ENCODE measurements around the gene TFF1. TPM values are rescaled to one million over a fixed set of nuclear protein-coding genes. Genes with fewer than 3 reads are reported as not detected.

Gene TFF1
- total and polyA plus RNA-seq, 12 donors = not detected

- intact Hi-C loops (cut with DNase I) = no loop called here
- DNase-seq = no peak
- 93 to 96% methylated on average over 6 of the region's 6 CpGs for WGBS, 2 donors
Observed at GRCh38 chr21:42387843-42388340, 21.6 kb upstream of the TFF1 start.

GRCh38 chr21:42387164-42387563 lies 20.8 kb upstream of the TFF1 start:
- intact Hi-C loops (cut with DNase I) = no loop called here
- Histone ChIP-seq H3K9me3 (peaks cover 0 to 7% (median 0%) of the 10 kb centered on the region in 11 donors), H3K4me1 (peaks cover 0 to 7% (median 0%) of the 10 kb centered on the region in 9 donors), H3K27me3 (peaks cover 0 to 18% (median 0%) of the 10 kb centered on the region in 7 donors), H3K27ac (no peak overlapping the region), H3K4me3 (no peak overlapping the region), H3K36me3 (no peaks in the 10 kb centered on the region)
- TF ChIP-seq CTCF (IDR thresholded peaks at IDR 0.05) = no peak
- DNase-seq (no peak), ATAC-seq (no peak)
- 67 to 79% methylated on average over 3 of the region's 3 CpGs for WGBS, 2 donors

More at GRCh38 chr21:42387843-42388340, 21.6 kb upstream of the TFF1 start:
- Histone ChIP-seq H3K4me3 (no peak overlapping the region), H3K27ac (no peak overlapping the region), H3K9me3 (no peaks in the 10 kb centered on the region), H3K36me3 (no peaks in the 10 kb centered on the region), H3K27me3 (peaks cover 0 to 18% (median 0%) of the 10 kb centered on the region in 7 donors), H3K4me1 (peaks cover 0 to 11% (median 0%) of the 10 kb centered on the region in 9 donors)
- no peak for ATAC-seq
- TF ChIP-seq CTCF (IDR thresholded peaks at IDR 0.05) = no peak

GRCh38 chr21:42386034-42386591 lies 19.8 kb upstream of the TFF1 start:
- H3K4me1 ChIP-seq = peaks cover 0 to 7% (median 0%) of the 10 kb centered on the region in 9 donors
- H3K9me3 ChIP-seq = peaks cover 0 to 17% (median 0%) of the 10 kb centered on the region in 11 donors
- H3K4me3 ChIP-seq = no peak overlapping the region
- peaks cover 0 to 18% (median 0%) of the 10 kb centered on the region in 7 donors for H3K27me3 ChIP-seq
- 87 to 95% methylated on average over 11 of the region's 11 CpGs for WGBS, 2 donors
- no peaks in the 10 kb centered on the region for H3K36me3 ChIP-seq
- no peak for TF ChIP-seq CTCF (IDR thresholded peaks at IDR 0.05)
- intact Hi-C loops (cut with DNase I) = no loop called here
- no peak overlapping the region for H3K27ac ChIP-seq
- ATAC-seq (no peak), DNase-seq (no peak)

- ATAC-seq (no peak), DNase-seq (no peak)
- peaks cover 0 to 7% (median 0%) of the 10 kb centered on the region in 9 donors for H3K4me1 ChIP-seq
- H3K4me3 ChIP-seq = no peak overlapping the region
- 92 to 94% methylated on average over 5 of the region's 5 CpGs for WGBS, 2 donors
- no peak for TF ChIP-seq CTCF (IDR thresholded peaks at IDR 0.05)
- H3K36me3 ChIP-seq = no peaks in the 10 kb centered on the region
- H3K27me3 ChIP-seq = peaks cover 0 to 18% (median 0%) of the 10 kb centered on the region in 7 donors
- intact Hi-C loops (cut with DNase I) = no loop called here
- peaks cover 0 to 18% (median 0%) of the 10 kb centered on the region in 11 donors for H3K9me3 ChIP-seq
- no peak overlapping the region for H3K27ac ChIP-seq
Observed at GRCh38 chr21:42385619-42386018, 19.3 kb upstream of the TFF1 start.
